Neural progenitor cell (in vitro differentiated cells): ENCODE measurements around the gene ELAPOR1. TPM values are rescaled to one million over a fixed set of nuclear protein-coding genes. Genes with fewer than 3 reads are reported as not detected.

Experiments
- DNase-seq: peaks from one replicate; pipeline ENCODE4 v3.0.0-alpha.2; 2016; ENCODE audit warnings: low spot score
- H2AFZ ChIP-seq: fragments of 200-600 bp; sonication (generic); replicated peaks from 2 replicates; pipeline ENCODE4 v1.6.1; 2016; ENCODE audit warnings: antibody characterized with exemption
- H3F3A ChIP-seq: fragments of 200-600 bp; sonication (generic); 2 replicates; pipeline ENCODE4 v1.6.1; 2016; ENCODE audit warnings: antibody characterized with exemption, low read depth
- H3K27ac ChIP-seq: fragments of 200-600 bp; sonication (generic); 2 replicates; pipeline ENCODE4 v1.5.1; 2016; ENCODE audit warnings: mild to moderate bottlenecking
- H3K27me3 ChIP-seq: fragments of 200-600 bp; sonication (generic); 2 replicates; pipeline ENCODE4 v1.6.1; 2016; ENCODE audit warnings: mild to moderate bottlenecking, moderate library complexity
- H3K36me3 ChIP-seq: fragments of 200-600 bp; sonication (generic); 2 replicates; pipeline ENCODE4 v1.5.1; 2016
- H3K4me1 ChIP-seq: fragments of 200-600 bp; sonication (generic); 2 replicates; pipeline ENCODE4 v1.6.1; 2016; ENCODE audit warnings: mixed run types
- H3K4me2 ChIP-seq: fragments of 200-600 bp; sonication (generic); 2 replicates; pipeline ENCODE4 v1.6.1; 2016
- H3K4me3 ChIP-seq: fragments of 200-600 bp; sonication (generic); 2 replicates; pipeline ENCODE4 v1.5.1; 2016
- H3K79me2 ChIP-seq: fragments of 200-600 bp; sonication (generic); 2 replicates; pipeline ENCODE4 v1.6.1; 2016; ENCODE audit warnings: low read depth
- H3K9ac ChIP-seq: fragments of 200-600 bp; sonication (generic); 2 replicates; pipeline ENCODE4 v1.6.1; 2016
- H3K9me3 ChIP-seq: fragments of 200-600 bp; sonication (generic); 2 replicates; pipeline ENCODE4 v1.5.1; 2016; ENCODE audit warnings: low read depth
- H4K20me1 ChIP-seq: fragments of 200-600 bp; sonication (generic); 2 replicates; pipeline ENCODE4 v1.6.1; 2016; ENCODE audit warnings: low read depth
- H3K27ac Mint-ChIP-seq: 3 replicates; pipeline ENCODE4 v1.8.0; 2021; ENCODE audit warnings: mixed read lengths
- H3K27me3 Mint-ChIP-seq: 2 replicates; pipeline ENCODE4 v1.8.0; 2022; ENCODE audit warnings: low read depth, mild to moderate bottlenecking, inconsistent platforms, moderate library complexity, mixed read lengths; ENCODE audit not compliant: insufficient read depth
- H3K36me3 Mint-ChIP-seq: 3 replicates; pipeline ENCODE4 v1.8.0; 2021; ENCODE audit warnings: mixed read lengths
- H3K4me1 Mint-ChIP-seq: 3 replicates; pipeline ENCODE4 v1.8.0; 2021; ENCODE audit warnings: mixed read lengths
- H3K4me3 Mint-ChIP-seq: 3 replicates; pipeline ENCODE4 v1.8.0; 2021; ENCODE audit warnings: mild to moderate bottlenecking, moderate library complexity, mixed read lengths
- H3K9me3 Mint-ChIP-seq: 3 replicates; pipeline ENCODE4 v1.8.0; 2020; ENCODE audit warnings: mixed read lengths
- EZH2 ChIP-seq: fragments of 200-600 bp; sonication (generic); IDR thresholded peaks from 2 replicates; pipeline ENCODE4 v1.6.1; 2017; ENCODE audit warnings: antibody characterized with exemption, mild to moderate bottlenecking, moderate library complexity
- EZH2phosphoT487 ChIP-seq: fragments of 200-600 bp; sonication (generic); IDR thresholded peaks from 2 replicates; pipeline ENCODE4 v1.6.1; 2017; ENCODE audit warnings: antibody characterized with exemption
- total RNA-seq: library from RNA; depleted of rRNA; stranded (reverse); fragments of >200 nt; gene quantifications from 2 replicates; pipeline ENCODE4 v1.2.3, GENCODE V29; 2015; ENCODE audit warnings: low replicate concordance
- TF ChIP-seq, protein P1 (sequence below): fragments of 200-600 bp; sonication (generic); IDR thresholded peaks from 2 replicates; pipeline ENCODE4 v1.5.1; 2017; ENCODE audit warnings: antibody characterized with exemption, mild to moderate bottlenecking

ELAPOR1 gene
- total RNA-seq, 1 donor from 2014 or later = 1.5 TPM

DNA sequence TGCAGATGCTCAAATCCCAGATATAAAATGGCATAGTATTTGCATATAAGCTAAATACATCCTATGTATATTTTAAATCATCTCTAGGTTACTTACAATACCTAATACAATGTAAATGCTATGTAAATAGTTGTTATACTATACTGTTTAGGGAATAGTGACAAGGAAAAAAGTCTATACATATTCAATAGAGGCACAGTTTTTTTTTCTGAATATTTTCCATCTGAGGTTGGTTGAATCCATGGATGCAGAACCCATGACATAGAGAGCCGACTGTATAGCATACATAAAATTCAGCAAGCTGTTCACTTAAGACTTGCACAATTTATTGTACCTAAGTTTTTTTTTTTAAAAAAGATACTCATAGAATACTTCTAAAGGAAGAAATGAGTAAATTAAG, 44.6 kb upstream of the ELAPOR1 start:
- Histone ChIP-seq H3K4me1 (no peaks in the 10 kb centered on the region), H3K27ac (no peak overlapping the region), H2AFZ (no peak overlapping the region), H3K27me3 (no peaks in the 10 kb centered on the region), H3K79me2 (peaks cover 23% of the 10 kb centered on the region), H3F3A (no peaks in the 10 kb centered on the region), H3K9me3 (no peaks in the 10 kb centered on the region), H3K4me2 (no peak overlapping the region), H3K4me3 (no peak overlapping the region), H4K20me1 (no peaks in the 10 kb centered on the region), H3K36me3 (no peaks in the 10 kb centered on the region), H3K9ac (no peak overlapping the region)
- H3K4me3 Mint-ChIP-seq = no peak overlapping the region
- TF ChIP-seq, protein P1, sequence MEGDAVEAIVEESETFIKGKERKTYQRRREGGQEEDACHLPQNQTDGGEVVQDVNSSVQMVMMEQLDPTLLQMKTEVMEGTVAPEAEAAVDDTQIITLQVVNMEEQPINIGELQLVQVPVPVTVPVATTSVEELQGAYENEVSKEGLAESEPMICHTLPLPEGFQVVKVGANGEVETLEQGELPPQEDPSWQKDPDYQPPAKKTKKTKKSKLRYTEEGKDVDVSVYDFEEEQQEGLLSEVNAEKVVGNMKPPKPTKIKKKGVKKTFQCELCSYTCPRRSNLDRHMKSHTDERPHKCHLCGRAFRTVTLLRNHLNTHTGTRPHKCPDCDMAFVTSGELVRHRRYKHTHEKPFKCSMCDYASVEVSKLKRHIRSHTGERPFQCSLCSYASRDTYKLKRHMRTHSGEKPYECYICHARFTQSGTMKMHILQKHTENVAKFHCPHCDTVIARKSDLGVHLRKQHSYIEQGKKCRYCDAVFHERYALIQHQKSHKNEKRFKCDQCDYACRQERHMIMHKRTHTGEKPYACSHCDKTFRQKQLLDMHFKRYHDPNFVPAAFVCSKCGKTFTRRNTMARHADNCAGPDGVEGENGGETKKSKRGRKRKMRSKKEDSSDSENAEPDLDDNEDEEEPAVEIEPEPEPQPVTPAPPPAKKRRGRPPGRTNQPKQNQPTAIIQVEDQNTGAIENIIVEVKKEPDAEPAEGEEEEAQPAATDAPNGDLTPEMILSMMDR = no peak
- TF ChIP-seq EZH2phosphoT487 = no peak
- TF ChIP-seq EZH2 = no peak
- peaks cover 15% of the 10 kb centered on the region for H3K36me3 Mint-ChIP-seq
- H3K9me3 Mint-ChIP-seq = no peaks in the 10 kb centered on the region
- no peaks in the 10 kb centered on the region for H3K27me3 Mint-ChIP-seq
- H3K27ac Mint-ChIP-seq = no peak overlapping the region
- H3K4me1 Mint-ChIP-seq = peaks cover 1% of the 10 kb centered on the region
- DNase-seq = no peak

DNA sequence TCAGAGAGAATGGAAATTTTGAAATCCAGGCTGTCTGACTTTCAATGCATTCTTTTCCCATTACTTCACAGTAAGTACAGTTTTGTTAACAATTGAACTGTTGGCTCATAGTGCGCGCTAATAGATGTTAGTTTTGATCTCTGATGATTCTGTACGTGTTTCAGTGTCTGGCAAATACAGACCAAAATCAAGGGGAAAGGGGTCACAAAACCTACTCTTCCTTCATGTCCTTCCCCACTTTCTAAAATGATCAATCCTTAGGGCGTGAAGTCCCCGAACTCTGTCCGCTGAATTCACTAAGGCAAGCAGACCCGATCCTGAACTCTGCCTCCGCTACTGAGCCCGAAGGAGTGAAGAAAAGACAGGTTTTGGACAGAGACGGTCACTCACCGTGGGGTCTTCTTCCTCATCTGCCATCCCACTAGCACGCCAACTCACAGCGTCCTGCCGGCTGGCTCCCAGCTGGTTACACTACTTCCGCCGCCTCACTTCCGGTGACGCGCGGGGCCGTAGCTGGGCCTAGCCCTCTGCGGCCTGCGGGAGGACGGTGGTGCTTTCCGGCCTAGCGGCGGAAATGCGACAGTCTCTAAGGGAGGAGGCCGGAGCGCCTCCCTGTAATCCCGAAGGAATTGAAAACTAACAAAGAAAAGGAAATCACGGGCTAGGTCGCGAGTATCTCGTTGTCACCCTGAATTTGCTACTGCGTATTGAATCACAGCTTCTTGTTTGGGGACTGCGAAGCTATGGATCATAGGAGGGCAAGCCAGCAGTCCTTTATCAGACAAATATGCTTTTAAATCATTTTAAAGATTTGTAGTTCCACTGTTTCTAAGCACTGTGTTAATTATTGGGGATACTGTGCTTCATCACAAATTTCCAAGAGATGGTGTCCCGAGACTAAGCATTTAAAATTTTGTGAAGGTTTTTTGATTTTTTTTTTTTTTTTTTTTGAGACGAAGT, 38.1 kb upstream of the ELAPOR1 start, which contains the start of gene TAF13:
Gene TAF13 (minus strand): TSS at position 473 of the 960 bp plus-strand sequence. CDS start 56 bp downstream, at position 417.
- Histone ChIP-seq H3F3A (peaks cover 13% of the 10 kb centered on the region), H3K4me3 (peak within 1 kb of the TSS; percentile 80), H3K36me3 (no peaks in the 10 kb centered on the region), H3K4me2 (peak within 1 kb of the TSS; percentile 89), H3K27ac (peak within 1 kb of the TSS; percentile 76), H3K79me2 (peaks cover 16% of the 10 kb centered on the region), H3K27me3 (no peaks in the 10 kb centered on the region), H3K9ac (peak within 1 kb of the TSS; percentile 69), H4K20me1 (no peaks in the 10 kb centered on the region), H3K4me1 (peaks cover 9% of the 10 kb centered on the region), H2AFZ (peak within 1 kb of the TSS; percentile 82), H3K9me3 (no peaks in the 10 kb centered on the region)
- Mint-ChIP-seq H3K27ac (peak within 1 kb of the TSS; percentile 98), H3K27me3 (peaks cover 3% of the 10 kb centered on the region), H3K4me1 (peaks cover 16% of the 10 kb centered on the region), H3K4me3 (peak within 1 kb of the TSS; percentile 99), H3K9me3 (no peaks in the 10 kb centered on the region), H3K36me3 (peaks cover 7% of the 10 kb centered on the region)
- no peak for TF ChIP-seq EZH2phosphoT487
- TF ChIP-seq EZH2 = peak; percentile 46
- TF ChIP-seq, protein P1 = peak; percentile 25
- DNase-seq = peak; percentile 95

DNA sequence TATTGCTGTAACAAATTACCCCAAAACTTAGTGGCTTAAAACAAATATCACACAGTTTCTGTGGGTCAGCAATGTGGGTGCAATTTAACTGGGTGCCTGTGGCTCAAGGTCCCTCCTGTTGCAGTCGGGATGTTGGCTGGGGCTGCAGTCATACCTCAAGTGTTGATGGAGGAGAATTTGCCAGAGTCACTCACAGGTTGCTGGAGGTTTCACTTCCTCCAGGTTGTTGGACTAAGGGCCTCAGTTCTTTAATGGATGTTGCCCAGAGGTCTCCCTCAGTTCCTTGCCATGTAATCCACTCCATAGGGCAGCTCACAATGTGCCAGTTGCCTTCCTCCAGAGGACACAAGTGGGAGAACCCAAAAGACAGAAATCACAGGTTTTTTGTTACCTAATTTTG, 35.6 kb upstream of the ELAPOR1 start:
- DNase-seq = no peak
- Histone ChIP-seq H3K9me3 (no peaks in the 10 kb centered on the region), H3K9ac (no peak overlapping the region), H3K4me1 (peaks cover 9% of the 10 kb centered on the region), H3K27ac (no peak overlapping the region), H3K4me2 (no peak overlapping the region), H4K20me1 (no peaks in the 10 kb centered on the region), H3K27me3 (no peaks in the 10 kb centered on the region), H3K36me3 (no peaks in the 10 kb centered on the region), H3K79me2 (peaks cover 14% of the 10 kb centered on the region), H3K4me3 (no peak overlapping the region), H2AFZ (no peak overlapping the region), H3F3A (peaks cover 13% of the 10 kb centered on the region)
- TF ChIP-seq EZH2 = no peak
- TF ChIP-seq, protein P1 = no peak
- TF ChIP-seq EZH2phosphoT487 = no peak
- Mint-ChIP-seq H3K27me3 (peaks cover 3% of the 10 kb centered on the region), H3K36me3 (peaks cover 2% of the 10 kb centered on the region), H3K4me1 (peaks cover 20% of the 10 kb centered on the region), H3K27ac (no peak overlapping the region), H3K4me3 (no peak overlapping the region), H3K9me3 (peaks cover 2% of the 10 kb centered on the region)
